ENCODE results near the gene TCAP. TPM values are rescaled to one million over a fixed set of nuclear protein-coding genes. Genes with fewer than 3 reads are reported as not detected.

TCAP gene
- total RNA-seq, 6 donors from 2014 or later = 0.39 to 4.2 (median 2.5) TPM

DNA sequence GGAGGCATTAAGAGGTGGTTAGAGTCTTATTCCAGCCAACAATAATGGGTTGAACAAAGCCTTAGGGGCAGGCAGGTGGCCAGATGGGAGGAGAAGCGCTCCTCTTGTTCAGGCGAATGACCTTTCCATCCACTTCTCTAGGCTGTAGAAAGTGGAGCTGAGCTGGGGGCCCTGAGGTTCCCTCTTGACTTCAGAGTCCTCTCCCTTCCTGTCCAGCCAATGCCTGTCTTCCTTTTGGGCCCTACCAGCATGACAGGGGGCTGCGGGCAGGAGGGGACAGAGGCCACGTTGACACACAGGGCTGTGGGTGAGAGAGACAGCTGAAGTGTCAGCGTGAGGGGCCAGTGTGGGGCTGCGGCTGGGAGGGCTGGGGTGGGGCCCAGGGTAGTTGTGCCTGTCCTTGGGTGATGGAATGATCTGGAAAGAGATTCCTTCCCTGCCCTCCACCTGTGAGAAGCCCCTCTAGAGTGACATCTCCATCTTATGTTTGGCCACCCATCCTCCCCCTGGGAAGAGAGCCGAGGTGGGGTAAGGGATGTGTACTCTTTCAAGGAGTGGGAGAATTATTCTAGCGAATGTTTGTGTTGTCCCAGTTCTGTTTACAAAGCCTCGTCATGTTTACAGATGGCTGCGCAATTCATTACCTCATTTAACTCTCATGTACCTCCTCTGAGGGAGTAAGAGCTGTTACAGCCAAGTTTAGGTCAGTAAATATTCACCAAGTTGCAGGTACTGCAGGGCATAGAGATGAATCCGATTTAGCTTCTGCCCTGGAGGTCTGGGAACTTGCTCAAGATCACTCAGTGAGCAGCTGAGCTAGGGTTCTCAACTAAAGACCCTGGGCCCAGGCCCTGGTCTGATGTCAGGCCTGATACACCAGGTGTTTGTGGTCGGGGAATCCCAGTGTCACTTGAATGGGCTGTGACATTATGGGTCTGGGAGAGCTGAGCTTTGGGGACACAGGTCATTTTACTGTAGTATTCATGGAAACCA is 38.0 kb downstream of the TCAP start:
- ATAC-seq (ENCODE audit: low FRiP score in 2 of 2) = no peak
- no peaks in the 10 kb centered on the region for H3K9me3 ChIP-seq
- H3K4me1 ChIP-seq = peaks cover 21 to 76% (median 57%) of the 10 kb centered on the region in 4 donors
- peak in 1 of 2 donors; percentile 52 for DNase-seq
- H3K27me3 ChIP-seq = no peaks in the 10 kb centered on the region
- 39 to 58% methylated on average over 7 to 12 of the region's 12 CpGs for WGBS, 2 donors
- H3K36me3 ChIP-seq = peaks cover 4 to 14% (median 9%) of the 10 kb centered on the region in 4 donors
- peak overlapping the region in 3 of 4 donors; percentile 5 to 83 (median 49) for H3K27ac ChIP-seq
- TF ChIP-seq POLR2A (IDR thresholded peaks at IDR 0.05) = no peak
- TF ChIP-seq POLR2AphosphoS5 (IDR thresholded peaks at IDR 0.05) = no peak
- TF ChIP-seq, protein P1, sequence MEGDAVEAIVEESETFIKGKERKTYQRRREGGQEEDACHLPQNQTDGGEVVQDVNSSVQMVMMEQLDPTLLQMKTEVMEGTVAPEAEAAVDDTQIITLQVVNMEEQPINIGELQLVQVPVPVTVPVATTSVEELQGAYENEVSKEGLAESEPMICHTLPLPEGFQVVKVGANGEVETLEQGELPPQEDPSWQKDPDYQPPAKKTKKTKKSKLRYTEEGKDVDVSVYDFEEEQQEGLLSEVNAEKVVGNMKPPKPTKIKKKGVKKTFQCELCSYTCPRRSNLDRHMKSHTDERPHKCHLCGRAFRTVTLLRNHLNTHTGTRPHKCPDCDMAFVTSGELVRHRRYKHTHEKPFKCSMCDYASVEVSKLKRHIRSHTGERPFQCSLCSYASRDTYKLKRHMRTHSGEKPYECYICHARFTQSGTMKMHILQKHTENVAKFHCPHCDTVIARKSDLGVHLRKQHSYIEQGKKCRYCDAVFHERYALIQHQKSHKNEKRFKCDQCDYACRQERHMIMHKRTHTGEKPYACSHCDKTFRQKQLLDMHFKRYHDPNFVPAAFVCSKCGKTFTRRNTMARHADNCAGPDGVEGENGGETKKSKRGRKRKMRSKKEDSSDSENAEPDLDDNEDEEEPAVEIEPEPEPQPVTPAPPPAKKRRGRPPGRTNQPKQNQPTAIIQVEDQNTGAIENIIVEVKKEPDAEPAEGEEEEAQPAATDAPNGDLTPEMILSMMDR (IDR thresholded peaks at IDR 0.05) = no peak
- no peak for TF ChIP-seq EP300 (IDR thresholded peaks at IDR 0.05)
- no peak overlapping the region for H3K4me3 ChIP-seq

GRCh38 chr17:39703913-39704312 is 38.8 kb downstream of the TCAP start:
- 70 to 82% methylated on average over 2 to 5 of the region's 5 CpGs for WGBS, 2 donors

GRCh38 chr17:39704821-39705551 is 39.8 kb downstream of the TCAP start:
- ATAC-seq (ENCODE audit: low FRiP score in 2 of 2) (no peak), DNase-seq (no peak)
- Histone ChIP-seq H3K27me3 (no peaks in the 10 kb centered on the region), H3K27ac (peak overlapping the region; percentile 62 to 83 (median 80)), H3K36me3 (peaks cover 10 to 32% (median 25%) of the 10 kb centered on the region in 4 donors), H3K4me3 (no peak overlapping the region), H3K9me3 (no peaks in the 10 kb centered on the region), H3K4me1 (peaks cover 21 to 76% (median 55%) of the 10 kb centered on the region in 4 donors)
- TF ChIP-seq POLR2AphosphoS5 (IDR thresholded peaks at IDR 0.05) = no peak
- TF ChIP-seq, protein P1 (IDR thresholded peaks at IDR 0.05) = peak in 3 of 6 experiments; percentile 6 to 55 (median 17)
- WGBS, 2 donors = 69 to 73% methylated on average over 8 to 11 of the region's 11 CpGs

More at GRCh38 chr17:39703913-39704312, 38.8 kb downstream of the TCAP start:
- peak overlapping the region in 3 of 4 donors; percentile 37 to 83 (median 83) for H3K27ac ChIP-seq
- ATAC-seq (ENCODE audit: low FRiP score in 2 of 2) (no peak), DNase-seq (no peak)
- TF ChIP-seq POLR2AphosphoS5 (IDR thresholded peaks at IDR 0.05) = no peak
- TF ChIP-seq, protein P1 (IDR thresholded peaks at IDR 0.05) = no peak
- TF ChIP-seq EP300 (IDR thresholded peaks at IDR 0.05) = no peak
- TF ChIP-seq POLR2A (IDR thresholded peaks at IDR 0.05) = no peak
- H3K36me3 ChIP-seq = peaks cover 10 to 21% (median 16%) of the 10 kb centered on the region in 4 donors
- H3K4me1 ChIP-seq = peaks cover 21 to 76% (median 57%) of the 10 kb centered on the region in 4 donors
- H3K4me3 ChIP-seq = no peak overlapping the region
- no peaks in the 10 kb centered on the region for H3K27me3 ChIP-seq
- H3K9me3 ChIP-seq = no peaks in the 10 kb centered on the region

DNA sequence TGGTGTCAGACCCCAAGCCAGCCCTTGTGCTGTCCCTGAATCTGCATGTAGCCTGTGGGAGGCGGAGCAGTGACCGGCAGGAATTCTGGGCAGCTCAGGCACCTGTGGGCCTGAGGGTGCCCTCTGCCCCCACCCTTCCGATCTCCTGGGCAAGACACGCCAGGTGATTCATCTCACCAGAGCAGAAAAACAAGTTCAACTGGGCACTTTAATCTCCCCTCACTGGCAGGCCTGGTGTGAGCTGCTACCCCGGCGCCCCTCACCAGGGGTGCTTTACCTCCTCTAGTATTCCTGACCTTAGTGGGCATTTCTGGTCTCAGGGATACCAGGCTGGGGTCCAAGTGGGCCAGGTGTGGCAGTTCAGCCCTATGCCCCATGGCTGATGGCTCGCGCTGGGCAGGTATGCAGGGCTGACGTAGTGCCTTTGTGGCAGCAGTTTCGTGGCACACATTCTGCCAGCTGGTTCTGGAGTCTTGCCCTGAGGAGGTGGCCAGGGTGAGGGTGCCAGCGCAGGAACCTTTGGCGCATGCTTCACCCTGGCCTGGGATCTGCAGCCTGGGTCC is 40.7 kb downstream of the TCAP start:
- Histone ChIP-seq H3K9me3 (no peaks in the 10 kb centered on the region), H3K27me3 (no peaks in the 10 kb centered on the region), H3K27ac (peak overlapping the region; percentile 62 to 83 (median 80)), H3K4me1 (peaks cover 21 to 67% (median 55%) of the 10 kb centered on the region in 4 donors), H3K4me3 (no peak overlapping the region), H3K36me3 (peaks cover 10 to 40% (median 32%) of the 10 kb centered on the region in 4 donors)
- peak; percentile 30 to 37 for TF ChIP-seq POLR2AphosphoS5 (IDR thresholded peaks at IDR 0.05)
- TF ChIP-seq, protein P1 (IDR thresholded peaks at IDR 0.05) = peak in 3 of 6 experiments; percentile 23 to 50 (median 25)
- peak in 1 of 4 donors; percentile 66 for TF ChIP-seq EP300 (IDR thresholded peaks at IDR 0.05)
- no peak for TF ChIP-seq POLR2A (IDR thresholded peaks at IDR 0.05)
- DNase-seq = peak; percentile 72 to 92
- peak; percentile 42 to 91 for ATAC-seq (ENCODE audit: low FRiP score in 2 of 2)
- 54 to 59% methylated on average over 4 to 12 of the region's 12 CpGs for WGBS, 2 donors
